NCI-H345 treated with DMSO at 0.1 percent for 48 hours (cell line): Measurements from ENCODE around the gene CTDSPL.

Source experiments
- DNase-seq: peaks from one replicate; lab custom pipeline; 2025; ENCODE audit not compliant: unreplicated experiment; lab: John Stamatoyannopoulos, UW

The CTDSPL gene

GRCh38 chr3:37890522-37890921 lies 28.8 kb downstream of the CTDSPL start:
- DNase-seq, result no peak

DNA sequence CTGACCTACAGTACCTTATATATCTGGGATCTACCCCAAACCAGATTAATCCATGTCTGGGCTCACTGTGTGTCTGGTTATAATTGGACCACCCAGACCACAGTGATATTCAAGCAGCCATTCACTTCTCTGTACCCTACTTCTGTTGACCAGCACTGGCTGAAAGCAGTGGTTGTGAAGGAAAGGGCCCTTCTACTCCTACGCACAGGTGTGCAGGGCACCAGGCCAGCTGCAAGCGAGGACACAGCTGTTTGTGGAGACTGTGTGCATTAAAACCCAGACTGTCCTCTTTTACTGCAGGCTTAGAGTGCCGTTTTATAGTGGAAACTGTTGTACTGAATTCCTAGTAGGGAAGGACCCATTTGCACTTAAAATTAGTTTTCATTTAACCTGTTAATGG lies 29.5 kb downstream of the CTDSPL start:
- DNase-seq, result no peak

DNA sequence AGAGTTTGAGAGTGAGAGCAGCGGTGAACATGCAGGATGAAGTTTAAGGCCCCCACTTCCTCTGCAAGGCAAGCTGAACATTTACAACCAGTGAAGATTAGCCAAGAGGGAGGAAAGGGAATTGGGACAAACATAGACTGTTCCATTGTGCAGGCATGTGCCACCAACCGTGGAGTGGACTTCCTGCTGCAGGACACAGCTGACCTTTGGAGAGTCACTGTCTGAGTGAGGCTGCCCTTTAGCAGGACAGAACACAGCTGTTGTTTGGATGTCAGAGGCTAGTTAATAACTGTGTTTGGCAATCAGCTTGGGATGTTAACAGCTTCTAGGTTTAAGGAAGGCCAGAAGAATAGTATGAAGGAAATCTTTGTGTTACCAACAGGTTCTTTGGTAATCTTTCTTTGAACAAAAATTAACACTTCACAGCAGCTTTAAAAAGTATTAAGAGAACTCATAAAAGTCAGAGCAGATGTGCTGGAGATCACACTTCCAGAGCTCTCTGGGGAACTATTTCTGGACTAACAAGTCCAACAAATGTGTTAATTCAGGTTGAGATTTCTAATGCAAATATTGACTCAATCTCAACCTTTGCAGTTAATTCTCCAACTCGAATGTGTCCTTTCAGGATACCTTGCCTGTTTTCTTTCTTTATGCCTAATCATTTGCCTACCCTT lies 31.4 kb downstream of the CTDSPL start:
- DNase-seq, result no peak

- DNase-seq, result no peak
Observed at GRCh38 chr3:37896827-37897226, 35.1 kb downstream of the CTDSPL start.

DNA sequence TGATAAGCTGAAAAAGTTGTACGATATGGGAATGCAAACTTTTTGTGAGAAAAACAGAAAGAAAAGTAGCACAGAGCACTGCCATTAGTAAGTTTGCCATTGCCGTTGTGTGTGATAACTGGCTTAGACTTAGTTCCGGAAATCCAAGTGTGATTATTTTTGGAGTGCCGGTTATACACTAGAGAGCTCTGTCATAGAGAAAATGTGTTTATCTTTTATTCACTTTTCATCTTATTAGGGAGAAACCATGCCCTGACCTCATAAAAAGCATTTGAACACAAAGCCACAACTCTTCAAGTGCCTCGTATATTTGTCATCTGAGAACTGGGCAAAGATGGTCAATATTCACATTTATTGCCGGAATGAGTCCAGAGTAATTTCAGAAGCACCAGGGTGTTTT lies 36.1 kb downstream of the CTDSPL start:
- no peak for DNase-seq

GRCh38 chr3:37898424-37898823 lies 36.7 kb downstream of the CTDSPL start:
- DNase-seq, result no peak

- DNase-seq, result no peak
Observed at GRCh38 chr3:37899101-37899707, 37.5 kb downstream of the CTDSPL start.

GRCh38 chr3:37899711-37900306 lies 38.1 kb downstream of the CTDSPL start:
- no peak for DNase-seq

GRCh38 chr3:37901721-37902120 lies 40.0 kb downstream of the CTDSPL start:
- DNase-seq, result no peak

GRCh38 chr3:37902674-37903073 lies 41.0 kb downstream of the CTDSPL start:
- no peak for DNase-seq

DNA sequence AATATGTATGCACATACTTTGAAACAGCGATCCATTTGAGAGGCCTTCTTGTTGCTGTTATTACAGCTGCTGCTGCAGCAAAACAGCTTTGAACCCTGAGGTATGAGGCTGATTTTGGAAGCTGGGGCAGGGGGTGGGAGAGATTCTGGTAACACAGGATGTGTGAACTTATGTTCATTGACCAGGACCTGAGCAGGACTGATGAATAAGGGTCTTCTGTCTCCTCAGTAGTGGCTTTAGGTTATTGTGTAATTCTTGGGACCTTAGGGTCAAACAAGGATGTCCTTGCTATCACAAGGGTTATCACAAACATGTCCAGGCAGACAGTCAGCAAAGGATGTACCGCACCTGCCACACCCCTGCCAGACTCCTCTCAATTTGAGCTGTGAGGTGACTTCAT lies 41.6 kb downstream of the CTDSPL start:
- no peak for DNase-seq

- DNase-seq, result no peak
Observed at GRCh38 chr3:37903734-37904133, 42.1 kb downstream of the CTDSPL start.

DNA sequence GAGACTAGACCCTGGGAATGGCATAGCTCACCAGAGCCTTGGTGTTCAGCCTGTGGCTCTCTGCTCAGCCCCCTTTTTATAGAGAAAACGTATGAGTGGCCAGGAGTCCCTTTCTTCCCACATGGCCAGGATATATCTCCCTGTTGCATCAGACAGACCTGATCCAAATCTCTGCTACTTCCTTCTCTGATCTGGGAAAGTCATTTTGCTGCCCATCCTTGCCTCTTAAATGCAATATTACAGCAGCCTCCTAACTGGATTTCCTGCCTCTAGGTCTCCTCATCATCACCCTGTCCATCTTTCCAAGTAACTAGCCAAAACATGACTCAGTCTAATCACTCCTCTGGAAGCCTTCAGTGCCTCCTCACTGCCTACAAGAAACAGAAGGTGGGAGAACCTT lies 42.9 kb downstream of the CTDSPL start:
- DNase-seq, result no peak

- no peak for DNase-seq
Observed at GRCh38 chr3:37905346-37905745, 43.7 kb downstream of the CTDSPL start.

DNA sequence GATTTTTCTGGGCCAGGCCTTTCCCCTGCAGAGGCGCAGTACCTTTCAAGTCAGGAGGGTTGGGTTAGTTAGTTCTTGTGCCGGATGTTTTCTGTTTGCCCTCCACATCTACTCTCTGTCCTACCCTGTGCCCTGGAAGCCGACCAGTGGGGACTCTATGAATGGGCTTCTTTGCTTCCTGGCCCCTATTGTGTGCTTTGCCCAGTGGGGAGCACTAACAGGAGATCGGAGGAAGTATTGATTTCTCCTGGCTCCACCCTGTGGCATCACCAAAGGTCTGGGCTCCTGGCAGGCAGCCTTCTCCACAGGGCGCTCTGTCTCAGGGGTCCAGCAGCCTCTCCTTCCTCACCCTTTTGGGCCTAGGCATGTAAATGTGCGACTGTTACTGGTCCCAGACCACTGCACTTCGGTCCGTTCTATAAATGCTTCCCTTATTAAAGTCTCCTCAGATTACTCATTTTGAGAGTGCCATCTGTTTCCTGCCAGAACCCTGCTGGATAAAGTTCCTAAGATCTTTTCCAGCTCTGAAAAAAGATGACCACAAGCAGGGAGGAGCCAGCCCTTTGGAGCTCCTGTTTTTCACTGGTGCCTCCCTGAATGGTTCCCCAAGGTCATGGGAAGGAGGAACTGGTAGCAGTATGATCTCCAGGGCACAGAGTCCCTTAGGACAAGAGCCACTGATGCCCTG lies 44.5 kb downstream of the CTDSPL start:
- DNase-seq, result no peak

DNA sequence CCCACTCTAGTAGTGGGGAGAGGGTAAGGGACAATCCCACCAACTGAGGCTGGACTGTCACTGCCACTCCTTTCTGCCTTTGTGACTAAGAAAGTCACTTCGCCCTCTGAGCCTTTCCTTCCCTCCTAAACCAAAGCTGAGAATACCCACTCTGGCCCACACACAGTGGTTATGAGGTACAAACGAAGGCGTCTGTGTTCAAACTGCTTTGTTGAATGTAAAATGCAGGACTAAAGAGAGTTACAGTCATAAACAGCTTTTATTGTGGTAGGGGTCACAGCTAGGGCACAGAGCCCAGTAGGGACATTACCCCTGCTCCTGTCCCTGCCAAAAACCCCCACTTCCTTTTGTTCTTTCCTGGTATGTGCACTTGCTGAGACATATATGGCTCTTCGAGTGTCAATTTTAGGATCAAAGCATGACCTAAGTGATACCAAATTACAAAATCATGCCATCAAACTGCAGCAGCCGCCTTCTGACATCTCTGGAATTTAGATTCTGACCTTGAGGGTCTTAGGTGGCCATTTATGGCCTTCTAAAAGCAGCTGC lies 45.1 kb downstream of the CTDSPL start:
- DNase-seq, result no peak

DNA sequence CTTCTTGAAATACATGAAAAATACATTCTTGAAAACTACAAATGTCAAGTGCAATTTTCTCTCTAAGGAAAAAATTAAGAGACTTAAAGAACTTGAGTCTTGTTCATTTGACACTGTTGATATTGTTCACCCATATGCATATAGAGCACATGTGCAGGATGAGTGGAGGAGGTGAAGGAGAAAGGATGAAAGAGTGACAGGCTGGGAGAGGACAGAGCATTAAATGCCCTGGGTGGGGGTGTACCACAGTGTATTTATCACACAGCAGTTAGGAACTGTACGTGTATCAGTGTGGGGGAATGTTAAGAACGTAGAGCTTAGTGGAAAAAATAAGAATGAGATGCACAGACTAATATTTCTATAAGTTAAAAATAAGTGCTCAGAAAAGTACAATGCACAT lies 45.7 kb downstream of the CTDSPL start:
- no peak for DNase-seq

DNA sequence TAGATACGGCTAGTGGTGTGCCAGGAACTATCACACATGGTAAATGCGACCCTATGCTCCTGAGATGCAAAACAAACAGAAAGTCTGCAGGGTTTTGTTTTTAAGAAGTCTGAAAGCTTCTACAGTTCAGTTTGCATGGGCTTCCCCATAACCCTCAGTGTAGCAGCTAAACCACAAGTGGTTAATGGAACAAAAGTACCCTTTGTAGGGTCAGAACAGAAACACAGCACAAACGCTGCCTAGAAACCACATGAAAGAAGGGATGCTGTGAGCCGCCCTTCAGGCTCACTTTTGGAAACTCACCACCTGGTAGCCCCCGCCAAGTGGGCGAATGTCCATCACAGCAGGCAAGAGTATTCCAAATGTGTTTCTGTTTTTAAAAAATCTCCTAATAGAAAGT lies 46.2 kb downstream of the CTDSPL start:
- DNase-seq, result no peak

GRCh38 chr3:37909067-37909911 lies 47.6 kb downstream of the CTDSPL start:
- no peak for DNase-seq

DNA sequence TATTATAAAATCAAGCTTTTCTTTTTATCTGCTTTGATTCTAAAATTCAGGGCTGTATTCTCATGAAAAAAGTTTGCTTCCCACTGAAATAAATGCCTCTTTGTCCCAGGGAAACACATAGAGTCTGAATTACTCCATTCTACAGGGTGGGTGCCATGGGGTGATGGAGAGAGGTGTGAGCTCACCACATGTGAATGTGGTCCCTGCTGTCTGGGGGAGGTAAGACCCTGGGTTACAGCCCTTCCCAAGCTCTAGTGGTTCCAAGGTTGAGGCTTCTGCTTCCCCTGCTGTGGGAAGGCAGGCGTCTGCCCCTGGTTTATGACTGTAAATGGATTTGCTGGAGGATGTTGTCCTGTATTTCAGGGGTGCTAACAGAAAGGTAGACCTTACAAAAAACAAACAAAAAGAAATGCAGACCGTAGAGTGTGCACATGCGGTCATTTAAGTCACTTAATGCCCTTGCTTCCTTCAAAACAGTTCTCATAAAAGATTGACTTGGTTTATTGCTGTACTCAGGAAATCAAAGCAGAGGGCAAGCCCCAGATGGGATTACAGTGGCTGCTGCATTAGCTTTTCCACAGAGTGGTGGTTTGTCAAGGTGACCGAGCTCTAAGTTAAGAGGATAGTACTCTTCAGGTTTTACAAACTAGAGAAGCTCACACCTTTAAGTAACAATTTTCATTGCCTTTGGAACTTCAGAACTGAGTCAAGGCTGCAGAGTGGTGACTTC lies 49.2 kb downstream of the CTDSPL start:
- no peak for DNase-seq
